Measurements from ENCODE around the gene COL21A1.
"Not testable (repeated sequence)": the region's sequence is repeated elsewhere in the genome, so short reads cannot be mapped to it uniquely, and the experiment has no call there.

Gene COL21A1

GRCh38 chr6:56017198-56017597, 230.2 kb downstream of the COL21A1 start:
- H3K4me3 ChIP-seq (replicated peaks; ENCODE audit: low read depth, low read length), result no peak overlapping the region
- TF ChIP-seq CTCF (IDR thresholded peaks at IDR 0.05; ENCODE audit: insufficient read depth, low read length, poor library complexity, severe bottlenecking), result no peak
- no peaks in the 10 kb centered on the region for H3K27me3 ChIP-seq (replicated peaks; ENCODE audit: control insufficient read depth, insufficient read depth, low read length)
- no peak for DNase-seq (ENCODE audit: extremely low read depth, insufficient read length)
- H3K36me3 ChIP-seq (ENCODE audit: control insufficient read depth, insufficient read depth, low read length), result no peaks in the 10 kb centered on the region

- DNase-seq (ENCODE audit: extremely low read depth, insufficient read length); H3K4me3 ChIP-seq (replicated peaks; ENCODE audit: low read depth, low read length); H3K27me3 ChIP-seq (replicated peaks; ENCODE audit: control insufficient read depth, insufficient read depth, low read length); H3K36me3 ChIP-seq (ENCODE audit: control insufficient read depth, insufficient read depth, low read length): not testable (repeated sequence)
These were observed 233.3 kb downstream of the COL21A1 start for GRCh38 chr6:56014039-56014438.

DNA sequence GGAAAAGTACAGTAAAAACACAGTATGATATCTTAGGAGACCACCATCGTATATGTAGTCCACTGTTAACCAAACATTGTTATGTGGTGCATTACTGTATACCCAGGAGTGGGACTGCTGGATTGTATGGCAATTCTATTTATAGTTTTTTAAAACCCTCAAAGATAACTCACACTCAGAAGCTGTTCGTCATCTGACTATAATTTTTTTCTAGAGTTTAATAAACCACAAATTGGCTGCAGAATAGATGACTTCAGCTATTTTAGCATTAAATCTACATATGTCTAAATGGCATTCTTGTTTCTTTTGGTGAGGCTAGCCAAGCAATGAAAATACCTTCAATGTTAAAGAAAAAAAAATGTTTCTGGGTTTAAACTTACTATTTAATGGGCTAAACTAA, 237.7 kb downstream of the COL21A1 start:
- Histone ChIP-seq H3K4me3 (replicated peaks; ENCODE audit: low read depth, low read length) (no peak overlapping the region), H3K27me3 (replicated peaks; ENCODE audit: control insufficient read depth, insufficient read depth, low read length) (no peaks in the 10 kb centered on the region), H3K36me3 (ENCODE audit: control insufficient read depth, insufficient read depth, low read length) (no peaks in the 10 kb centered on the region)
- TF ChIP-seq CTCF (IDR thresholded peaks at IDR 0.05; ENCODE audit: insufficient read depth, low read length, poor library complexity, severe bottlenecking), result no peak
- DNase-seq (ENCODE audit: extremely low read depth, insufficient read length), result no peak

Measured in GM06990 (cell line).